GM19238 (cell line): ENCODE measurements around the gene TMEM79.
A peak's percentile ranks its signal among the peaks of the same experiment; 100 is the strongest.
"Not testable (repeated sequence)": the region's sequence is repeated elsewhere in the genome, so short reads cannot be mapped to it uniquely, and the experiment has no call there.

Experiments used
- DNase-seq: peaks from one replicate; pipeline ENCODE4 v3.0.0; 2011; ENCODE audit warnings: low spot score; ENCODE audit not compliant: insufficient read length

TMEM79 gene

DNA sequence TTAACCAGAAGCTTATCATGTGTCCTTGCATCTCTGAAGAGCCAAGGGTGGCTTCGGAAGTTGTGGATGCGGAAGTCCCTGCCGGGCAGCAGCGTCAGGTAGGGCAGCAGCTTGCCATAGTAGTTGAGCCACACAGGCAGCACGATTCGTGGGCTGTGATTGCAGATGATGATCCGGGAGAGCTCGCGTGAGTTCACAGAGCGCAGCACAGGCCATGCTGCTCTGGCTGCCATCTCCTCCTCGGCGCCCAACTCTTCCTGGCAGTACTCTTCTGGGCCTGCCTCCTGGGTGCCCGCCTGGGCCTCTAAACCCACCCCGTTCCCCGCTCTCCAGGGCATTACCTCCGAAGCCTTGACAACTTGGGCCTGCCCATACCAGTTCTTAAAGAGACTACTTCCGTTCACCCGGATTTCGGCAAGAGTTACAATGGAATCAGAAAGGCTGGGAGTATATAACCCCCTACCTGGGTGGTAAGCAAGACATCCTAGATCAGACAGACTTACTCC lies 14.8 kb downstream of the TMEM79 start, which contains the start of gene VHLL:
VHLL (minus strand) TSS at position 456 of the 506 bp plus-strand sequence; CDS start at position 338, 118 bp downstream.
- no peak for DNase-seq

DNA sequence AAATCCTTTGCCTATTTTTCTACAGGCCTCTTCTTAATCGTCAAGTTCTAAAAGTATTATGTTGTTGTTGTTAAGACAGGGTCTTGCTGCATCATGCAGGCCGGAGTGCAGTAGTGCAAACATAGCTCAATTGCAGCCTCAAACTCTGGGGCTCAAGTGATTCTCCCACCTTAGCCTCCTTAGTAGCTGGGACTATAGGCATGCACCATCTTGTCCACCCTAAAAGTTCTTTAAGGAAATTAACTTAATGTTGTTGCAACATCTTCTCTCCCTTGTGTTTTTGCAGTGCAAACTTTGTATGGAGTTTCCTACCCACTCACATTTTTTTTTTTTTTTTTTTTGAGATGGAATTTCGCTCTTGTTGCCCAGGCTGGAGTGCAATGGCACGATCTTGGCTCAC lies 19.1 kb downstream of the TMEM79 start:
- no peak for DNase-seq

DNA sequence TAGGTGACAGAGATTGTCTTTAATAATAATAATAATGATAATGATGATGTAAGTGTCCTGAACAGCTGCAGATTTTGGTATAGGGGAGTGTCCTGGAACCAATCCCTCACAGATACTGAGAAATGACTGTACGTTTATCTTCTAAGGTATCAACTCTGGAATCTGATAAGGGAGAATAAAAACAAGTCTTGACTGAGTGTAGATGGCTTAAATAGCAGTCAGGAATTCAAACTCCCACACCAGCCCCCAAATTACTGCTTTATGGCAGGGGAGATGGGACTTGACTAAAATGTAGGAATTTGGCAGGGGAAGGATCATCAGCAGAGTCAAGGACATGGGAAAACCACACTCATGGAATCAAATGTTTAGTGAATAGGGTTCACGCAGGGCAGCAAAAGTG lies 21.1 kb downstream of the TMEM79 start:
- DNase-seq = no peak

DNA sequence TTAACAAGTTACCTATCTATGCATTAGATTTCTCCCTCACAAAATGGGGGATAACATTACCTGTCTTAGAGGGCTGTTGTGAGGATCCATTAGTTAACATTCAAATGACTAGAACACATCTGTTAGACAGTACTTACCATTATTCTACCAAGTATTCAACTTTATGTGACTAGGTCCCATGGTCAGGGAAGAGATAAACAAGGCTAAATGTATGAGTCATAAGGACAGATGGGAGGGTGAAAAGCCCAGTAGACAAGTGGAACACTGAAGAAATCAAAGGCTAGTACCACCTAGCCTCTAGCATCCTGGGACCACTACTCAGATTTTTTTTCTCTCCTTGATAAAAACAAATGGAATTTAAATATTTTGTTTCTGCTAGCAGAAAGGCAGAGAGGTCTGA lies 24.0 kb downstream of the TMEM79 start:
- DNase-seq = no peak

DNA sequence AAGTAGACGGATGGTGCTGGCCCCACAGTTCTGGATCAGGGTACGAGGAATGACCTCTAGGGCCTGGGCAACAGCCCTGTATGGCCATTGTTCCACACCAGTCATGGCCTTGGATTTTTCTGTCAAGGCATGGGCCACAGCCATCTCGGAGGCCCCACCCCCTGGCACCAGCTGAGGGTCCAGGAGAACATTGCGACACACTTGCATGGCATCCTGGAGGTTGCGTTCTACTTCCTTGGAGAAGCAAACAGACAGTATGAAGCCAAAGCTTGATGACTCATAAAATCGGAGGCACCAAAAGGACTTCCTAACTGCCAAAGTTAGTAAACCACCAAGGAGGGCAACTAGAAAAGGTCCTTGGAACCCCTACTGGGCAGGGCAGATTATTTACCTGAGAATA lies 26.8 kb downstream of the TMEM79 start:
- no peak for DNase-seq

DNA sequence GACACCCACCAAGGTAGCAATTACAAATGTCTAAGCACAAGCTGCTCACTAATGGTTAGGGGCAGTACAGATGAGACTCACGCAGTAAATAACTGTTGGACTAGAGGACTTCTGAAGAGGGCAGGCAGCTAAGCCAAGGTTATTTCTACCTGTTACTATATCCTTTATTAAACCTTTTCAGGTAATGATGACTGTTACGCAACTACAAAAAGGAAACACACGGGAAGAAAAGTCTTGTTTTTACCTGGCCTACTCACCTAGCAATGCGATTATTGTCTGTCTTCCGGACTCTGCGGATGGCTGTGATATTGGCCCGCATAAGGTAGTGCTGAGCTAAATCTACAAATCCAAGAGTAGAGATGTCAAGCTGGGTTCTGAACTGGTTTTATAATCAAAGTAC lies 32.8 kb downstream of the TMEM79 start:
- no peak for DNase-seq

DNA sequence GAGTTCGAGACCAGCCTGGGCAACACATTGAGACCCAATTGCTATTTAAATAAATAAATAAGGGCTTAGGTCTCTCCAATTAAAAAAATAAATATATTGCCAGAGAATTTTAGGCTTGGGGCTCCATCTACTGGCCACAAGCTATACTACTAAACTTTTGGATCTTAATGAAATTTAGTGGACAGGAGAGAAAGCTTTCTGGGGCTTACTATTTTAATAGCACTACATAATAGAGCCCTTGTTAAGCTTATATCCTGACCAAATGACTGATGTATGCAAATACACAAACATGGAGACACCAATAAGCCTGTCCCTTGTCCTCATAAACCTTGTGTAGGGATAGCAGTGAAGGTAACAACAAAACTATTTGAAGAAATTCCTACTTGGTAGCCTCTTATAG lies 35.5 kb downstream of the TMEM79 start:
- no peak for DNase-seq

DNA sequence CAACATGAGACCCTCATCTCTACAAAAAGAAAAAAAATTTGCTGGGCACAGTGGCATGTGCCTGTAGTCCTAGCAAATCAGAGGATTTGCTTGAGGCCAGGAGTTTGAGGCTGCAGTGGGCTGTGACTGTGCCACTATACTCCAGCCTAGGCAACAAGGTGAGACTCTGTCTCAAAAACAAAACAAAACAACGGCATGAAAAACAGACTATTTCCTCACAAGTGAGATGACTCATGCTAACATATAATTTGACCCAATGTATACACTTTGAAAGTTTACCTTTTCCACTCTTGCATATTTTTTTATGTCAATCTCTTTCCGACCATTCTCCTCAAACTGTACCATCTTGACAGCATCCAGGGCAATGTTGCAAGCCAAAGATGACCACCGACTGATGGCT lies 36.4 kb downstream of the TMEM79 start:
- DNase-seq = no peak

DNA sequence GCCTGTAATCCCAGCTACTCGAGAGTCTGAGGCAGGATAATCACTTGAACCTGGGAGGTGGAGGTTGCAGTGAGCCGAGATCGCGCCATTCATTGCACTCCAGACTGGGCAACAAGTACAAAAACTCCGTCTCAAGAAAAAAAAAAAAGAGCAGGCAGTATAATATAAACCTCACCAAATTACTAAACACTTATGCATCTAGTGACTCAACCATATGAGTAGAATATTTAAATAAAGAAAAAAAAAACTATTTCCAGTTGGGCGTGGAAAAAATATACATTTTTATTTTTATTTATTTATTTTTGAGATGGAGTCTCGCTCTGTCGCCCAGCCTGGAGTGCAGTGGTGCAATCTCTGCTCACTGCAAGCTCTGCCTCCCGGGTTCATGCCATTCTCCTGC lies 39.1 kb downstream of the TMEM79 start:
- DNase-seq = not testable (repeated sequence)

DNA sequence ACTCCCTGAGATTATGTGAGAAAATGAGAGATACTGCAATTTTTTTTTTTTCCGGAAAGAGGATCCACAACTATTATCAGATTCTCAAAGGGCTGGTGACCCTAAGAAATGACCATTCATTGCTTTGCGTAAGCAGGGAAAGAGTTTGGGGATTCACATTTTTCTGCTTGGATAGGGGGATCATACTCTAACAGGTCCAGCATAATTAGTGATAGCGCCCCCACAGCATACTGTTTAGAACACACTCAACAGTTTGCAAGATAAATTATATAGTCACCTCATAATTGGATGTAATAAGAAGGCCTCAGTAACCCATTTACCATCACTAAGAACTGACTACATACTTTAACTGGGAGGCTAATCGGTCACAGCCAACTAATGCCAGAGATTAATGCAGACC lies 52.1 kb downstream of the TMEM79 start:
- DNase-seq = no peak

DNA sequence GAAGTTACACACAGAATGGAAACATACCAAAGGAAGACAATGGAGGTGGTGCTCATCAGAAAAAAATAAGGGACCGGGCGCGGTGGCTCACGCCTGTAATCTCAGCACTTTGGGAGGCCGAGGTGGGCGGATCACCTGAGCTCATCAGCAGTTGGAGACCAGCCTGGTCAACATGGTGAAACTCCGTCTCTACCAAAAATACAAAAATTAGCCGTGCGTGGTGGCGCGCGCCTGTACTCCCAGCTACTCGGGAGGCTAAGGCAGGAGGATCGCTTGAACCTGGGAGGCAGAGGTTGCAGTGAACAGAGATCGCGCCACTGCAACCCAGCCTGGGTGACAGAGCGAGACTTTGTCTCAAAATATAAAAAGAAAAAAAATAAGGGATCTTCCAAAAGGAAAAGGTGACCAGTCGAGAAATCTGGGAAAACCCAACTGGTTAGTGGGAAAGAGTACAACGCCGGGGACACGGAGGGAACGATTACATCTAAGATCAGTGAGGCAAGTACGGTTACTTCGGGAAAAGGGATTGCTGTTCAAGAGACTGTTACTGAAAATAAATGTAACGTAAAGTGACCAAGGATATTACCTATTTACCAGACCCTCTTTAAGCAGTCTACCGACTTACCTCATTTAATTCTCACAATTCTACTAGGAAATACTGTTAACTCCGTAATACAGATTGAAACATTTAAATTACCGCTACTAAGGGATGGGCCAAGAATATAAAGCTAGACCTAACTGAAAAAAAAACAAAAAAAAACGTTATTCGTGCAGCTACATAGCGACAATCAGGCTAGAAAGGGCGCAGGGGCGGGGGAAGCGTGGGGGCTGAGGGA lies 53.1 kb downstream of the TMEM79 start:
- DNase-seq = no peak

DNA sequence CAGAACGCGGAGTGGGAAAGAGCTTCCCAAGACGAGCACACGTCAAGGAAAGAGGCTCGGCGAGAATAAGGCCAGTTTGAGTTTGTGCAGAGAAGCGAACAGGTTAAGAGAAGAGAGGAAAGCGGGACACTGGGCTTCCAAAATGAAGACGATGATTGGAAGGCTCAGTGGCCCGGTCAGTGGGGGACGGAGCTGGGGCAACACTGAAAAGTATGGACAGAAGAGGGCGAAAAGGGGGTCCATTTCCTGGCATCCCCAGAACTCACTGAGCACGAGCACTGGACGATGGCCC lies 53.7 kb downstream of the TMEM79 start:
- no peak for DNase-seq

DNA sequence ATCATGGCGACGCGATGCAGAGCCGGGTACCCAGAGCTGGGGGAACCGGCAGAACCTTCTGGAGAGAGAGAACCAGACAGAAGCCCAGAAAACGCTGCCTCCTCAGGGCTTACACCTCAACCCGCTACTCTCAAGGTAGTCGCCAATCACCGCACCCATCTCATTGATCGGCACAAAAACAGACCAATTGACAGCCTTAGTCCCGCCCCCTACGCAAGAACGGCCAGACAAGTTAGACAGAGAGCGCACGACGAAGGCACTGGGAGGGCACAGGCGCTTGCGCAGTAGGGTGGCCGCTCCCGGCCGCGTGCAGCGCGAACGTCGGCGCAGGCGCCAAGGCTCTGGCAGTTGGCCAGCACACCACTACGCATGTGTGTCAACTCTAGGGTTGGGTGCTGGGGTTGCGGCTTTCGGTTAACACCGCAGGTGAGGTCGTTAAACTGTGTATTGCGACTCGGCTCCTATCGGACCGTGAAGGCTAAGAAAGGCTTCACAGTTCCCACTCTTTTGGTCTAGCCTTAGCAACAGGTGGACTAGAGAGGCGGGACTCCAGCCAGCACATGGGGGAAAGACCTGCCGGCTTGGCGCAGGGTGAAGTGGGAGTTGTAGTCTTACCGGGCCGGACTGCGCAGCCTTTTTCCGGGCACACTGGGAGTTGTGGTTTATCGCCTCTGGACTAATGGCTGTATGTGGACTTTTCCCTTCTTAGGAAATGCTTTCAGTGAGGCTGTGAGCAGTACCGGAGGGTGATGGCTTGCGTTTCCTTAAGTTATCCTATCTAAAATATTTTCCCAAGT lies 54.3 kb downstream of the TMEM79 start, which contains the start of the genes CCT3 and TSACC:
CCT3 (minus strand) TSS at position 113 of the 797 bp plus-strand sequence; CDS start at position 5, 108 bp downstream.
TSACC (plus strand) TSS at position 347 of the 797 bp plus-strand sequence. CDS start 1,232 bp downstream, outside the sequence.
- DNase-seq = peak; percentile 94
